Measurements from ENCODE around the gene GPC6. TPM values are rescaled to one million over a fixed set of nuclear protein-coding genes. Genes with fewer than 3 reads are reported as not detected.

Gene GPC6
- total and polyA plus RNA-seq, 2 donors (not counting 3 experiments of a cell fraction or from before 2014, with no cell fraction given), result 0.01 TPM; not detected in 1

GRCh38 chr13:93926425-93926824, 699.8 kb downstream of the GPC6 start:
- CTCF ChIA-PET, result no interaction called here
- H3K79me2 ChIP-seq (ENCODE audit: control insufficient read depth, insufficient read depth, low read length), result no peaks in the 10 kb centered on the region
- no peak overlapping the region for H2AFZ ChIP-seq (ENCODE audit: low read depth, low read length)
- H3K36me3 ChIP-seq (ENCODE audit: control insufficient read depth in 2 of 2, extremely low read depth in 1 of 2, insufficient read depth in 2 of 2, low read length in 2 of 2), result no peaks in the 10 kb centered on the region
- no peak for DNase-seq (ENCODE audit: low read depth, low spot score)
- intact Hi-C loops (cut with micrococcal nuclease) (no loop called here), dilution Hi-C loops (cut with MboI; ENCODE audit: extremely low pct_ligation_motif_present, low sequenced_read_pairs) (no loop called here)
- no peaks in the 10 kb centered on the region for H3K4me1 ChIP-seq (ENCODE audit: control insufficient read depth, extremely low read depth, insufficient read depth, low read length)
- BruUV-seq (replicated peaks), result no TSS peak
- no peaks in the 10 kb centered on the region for H3K27me3 ChIP-seq (ENCODE audit: control insufficient read depth in 2 of 2, insufficient read depth in 2 of 2, low read length in 2 of 2)
- no peak overlapping the region for H3K27ac ChIP-seq (ENCODE audit: insufficient read depth, low read depth, low read length)
- FAIRE-seq, result no peak
- H3K9me1 ChIP-seq (replicated peaks; ENCODE audit: control insufficient read depth, extremely low read depth, insufficient read depth, low read length), result no peaks in the 10 kb centered on the region
- TF ChIP-seq GATA2 (IDR thresholded peaks at IDR 0.05; ENCODE audit: insufficient read depth, insufficient read length, low read depth, low read length), result no peak
- TF ChIP-seq JUN (IDR thresholded peaks at IDR 0.05; ENCODE audit: borderline replicate concordance, insufficient read depth, insufficient read length, low read depth), result no peak
- no peak for TF ChIP-seq POLR2AphosphoS5 (IDR thresholded peaks at IDR 0.05; ENCODE audit: insufficient read depth, low read depth, low read length)
- TF ChIP-seq MYC (IDR thresholded peaks at IDR 0.05; ENCODE audit: low read depth, low read length), result no peak
- TF ChIP-seq CTCF (IDR thresholded peaks at IDR 0.05; ENCODE audit: extremely low read depth in 1 of 2, insufficient read depth in 1 of 2, low read depth in 1 of 2, low read length in 2 of 2), result no peak
- TF ChIP-seq POLR2A (IDR thresholded peaks at IDR 0.05; ENCODE audit: low read depth, low read length), result no peak
- no peak for TF ChIP-seq FOS (IDR thresholded peaks at IDR 0.05; ENCODE audit: borderline replicate concordance, insufficient read depth, low read length)
- TF ChIP-seq MAX (IDR thresholded peaks at IDR 0.05; ENCODE audit: insufficient read depth, insufficient read length), result no peak
- TF ChIP-seq EZH2 (IDR thresholded peaks at IDR 0.05; ENCODE audit: borderline replicate concordance, low read depth, low read length, severe bottlenecking), result no peak
- no peak overlapping the region for H3K4me2 ChIP-seq (ENCODE audit: insufficient read depth, low read length)
- no peaks in the 10 kb centered on the region for H3K9me3 ChIP-seq (replicated peaks; ENCODE audit: control insufficient read depth, insufficient read depth, low read length)
- POLR2A ChIA-PET, result no interaction called here
- no peaks in the 10 kb centered on the region for H4K20me1 ChIP-seq (replicated peaks; ENCODE audit: control insufficient read depth, extremely low read depth, insufficient read depth, low read length)
- no peak overlapping the region for H3K4me3 ChIP-seq (replicated peaks in 1 of 3; ENCODE audit: insufficient read depth in 1 of 3, low read depth in 1 of 3, low read length in 3 of 3)
- no peak overlapping the region for H3K9ac ChIP-seq (replicated peaks; ENCODE audit: extremely low read depth, insufficient read depth, low read length)

All from endothelial cell of umbilical vein (primary cell).